Non-pigmented ciliary epithelial cell (primary cell): ENCODE measurements around the gene ECEL1.
"Not testable (repeated sequence)": the region's sequence is repeated elsewhere in the genome, so short reads cannot be mapped to it uniquely, and the experiment has no call there.

Experiments used
- DNase-seq: peaks from one replicate; pipeline ENCODE4 v3.0.0-alpha.2; 2010; ENCODE audit warnings: low read depth

Gene ECEL1

GRCh38 chr2:232441147-232441651 is 46.4 kb downstream of the ECEL1 start:
- no peak for DNase-seq

GRCh38 chr2:232440220-232441018 is 47.2 kb downstream of the ECEL1 start:
- peak; percentile 18 for DNase-seq

DNA sequence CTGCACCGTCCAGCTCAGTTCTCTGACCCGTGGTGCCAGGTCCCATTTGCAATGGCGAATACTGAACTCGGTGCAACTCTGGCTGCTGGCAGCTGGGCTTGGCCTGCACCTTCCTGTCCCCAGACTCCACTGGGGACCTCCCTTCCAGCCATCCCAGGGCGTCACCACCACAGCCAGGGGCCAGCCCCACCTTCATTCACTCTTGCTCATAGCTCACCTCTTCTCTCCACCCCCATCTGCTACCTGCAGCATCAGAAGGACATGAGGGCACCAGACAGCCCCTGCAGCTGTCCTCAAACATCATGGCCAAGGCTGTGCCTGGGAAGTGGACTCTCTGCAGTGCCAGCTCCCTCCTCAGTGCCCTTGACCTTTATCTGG is 47.9 kb downstream of the ECEL1 start:
- no peak for DNase-seq

DNA sequence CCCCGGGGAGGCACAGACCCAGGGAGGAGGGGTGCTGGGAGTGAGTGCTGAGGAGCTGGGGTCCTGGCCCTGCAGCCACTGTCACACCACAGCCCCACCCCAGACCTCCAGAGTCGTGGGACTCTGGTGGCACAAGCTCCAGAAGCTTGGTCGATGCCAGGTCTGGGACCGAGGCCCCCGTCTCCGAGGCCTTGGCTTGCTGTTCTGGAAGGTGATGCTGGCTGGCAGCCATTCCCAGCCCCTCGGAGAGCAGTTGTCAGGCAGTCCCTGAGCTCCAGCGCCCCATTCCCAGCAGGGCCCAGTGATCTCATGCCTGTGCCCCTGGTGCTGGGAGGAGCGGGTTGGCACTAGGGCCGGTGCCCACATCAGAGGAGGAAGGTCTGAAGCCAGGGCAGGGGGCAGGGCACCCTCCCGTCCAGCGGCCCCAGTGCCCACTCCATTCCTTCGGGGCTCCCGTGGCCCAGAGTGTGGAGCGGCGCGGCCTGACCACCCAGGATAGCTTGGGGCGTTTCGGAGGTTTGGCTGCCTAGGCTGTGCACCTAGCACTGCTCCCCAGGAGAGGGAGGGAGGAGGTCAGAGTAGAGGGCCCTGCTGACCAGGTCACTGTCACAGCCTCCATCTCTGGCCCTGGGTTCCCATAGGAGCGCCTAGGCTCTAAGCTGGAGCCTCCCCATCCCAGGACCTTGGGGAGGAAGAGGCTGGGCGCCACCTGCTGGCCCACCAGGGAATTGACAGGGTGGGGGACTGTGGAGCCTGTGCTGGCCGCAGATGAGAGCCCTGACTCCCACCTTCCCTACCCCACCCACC is 48.5 kb downstream of the ECEL1 start:
- no peak for DNase-seq

DNA sequence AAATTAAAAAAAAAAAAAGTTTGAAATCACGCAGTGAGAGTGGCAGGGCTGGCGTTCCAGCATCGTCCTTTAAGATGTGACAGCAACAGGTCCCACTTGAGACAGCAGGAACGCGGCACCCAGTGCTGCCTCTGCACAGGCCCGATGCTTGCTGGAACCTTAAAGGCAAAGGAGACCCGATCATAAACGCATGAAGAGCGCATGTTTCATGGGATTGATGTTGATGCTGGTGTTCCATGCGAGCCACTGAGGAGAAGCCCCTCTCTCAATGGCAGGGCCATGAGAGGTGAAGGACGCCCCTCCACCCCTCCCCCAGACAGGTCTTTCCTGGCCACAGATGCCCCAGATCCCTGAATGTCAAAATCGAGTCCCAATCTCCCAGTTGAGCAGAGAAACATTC is 49.5 kb downstream of the ECEL1 start:
- DNase-seq: no peak

- no peak for DNase-seq
Observed at GRCh38 chr2:232437195-232437571, 50.5 kb downstream of the ECEL1 start.

- DNase-seq: no peak
Observed at GRCh38 chr2:232436381-232437194, 51.0 kb downstream of the ECEL1 start.

GRCh38 chr2:232435805-232436204 is 51.8 kb downstream of the ECEL1 start:
- DNase-seq: no peak

DNA sequence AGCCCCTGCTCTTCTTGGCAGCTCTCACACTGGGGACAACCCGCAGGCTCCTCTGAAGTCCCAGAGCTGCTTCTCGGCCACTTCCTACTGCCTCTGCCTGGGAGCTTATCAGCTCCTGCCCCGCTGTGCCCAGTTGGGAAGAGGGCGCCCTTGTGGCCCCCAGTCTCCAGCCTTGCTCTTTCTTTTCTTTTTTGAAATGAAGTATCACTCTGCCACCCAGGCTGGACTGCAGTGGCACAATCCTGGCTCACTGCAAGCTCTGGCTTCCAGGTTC is 52.3 kb downstream of the ECEL1 start:
- DNase-seq: no peak

DNA sequence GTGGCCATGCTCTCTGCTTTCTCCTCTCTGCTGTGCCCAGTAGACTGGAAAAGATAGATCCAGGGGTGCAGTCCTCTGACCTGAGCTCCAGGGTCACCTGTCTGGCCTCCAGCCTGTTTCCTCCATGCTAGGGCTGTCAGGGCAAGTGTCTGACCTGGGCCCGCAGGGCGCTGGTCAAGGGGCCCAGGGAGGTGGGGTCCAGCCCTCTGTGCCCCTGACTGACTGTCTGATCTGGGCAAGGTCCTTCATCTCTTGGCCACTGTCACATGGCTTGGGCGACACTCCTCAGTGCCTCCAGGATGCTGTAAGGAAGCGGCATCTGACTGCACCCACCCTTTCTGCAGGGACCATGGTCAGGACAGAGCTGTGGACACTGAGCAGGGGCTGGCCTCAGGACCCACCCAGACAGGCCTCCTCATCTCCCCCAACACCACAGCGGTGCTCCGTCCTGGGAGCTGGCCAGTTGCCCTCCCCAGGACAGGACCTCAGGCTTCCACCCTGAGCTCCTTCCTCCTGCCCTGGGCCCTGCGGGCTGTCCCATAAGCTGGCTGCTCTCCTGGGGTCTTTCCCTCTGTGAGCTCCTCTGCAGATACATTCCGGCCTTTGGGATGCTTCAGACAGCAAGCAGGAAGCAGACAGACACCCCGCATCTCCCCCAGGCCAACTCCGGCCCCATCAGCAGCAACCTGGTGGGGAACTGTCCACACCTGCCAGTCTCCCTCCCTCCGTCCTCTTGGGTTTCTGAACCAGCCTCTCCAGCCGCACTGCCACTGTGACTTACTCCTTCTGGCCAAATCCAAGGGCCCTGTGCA is 52.9 kb downstream of the ECEL1 start:
- DNase-seq: no peak

DNA sequence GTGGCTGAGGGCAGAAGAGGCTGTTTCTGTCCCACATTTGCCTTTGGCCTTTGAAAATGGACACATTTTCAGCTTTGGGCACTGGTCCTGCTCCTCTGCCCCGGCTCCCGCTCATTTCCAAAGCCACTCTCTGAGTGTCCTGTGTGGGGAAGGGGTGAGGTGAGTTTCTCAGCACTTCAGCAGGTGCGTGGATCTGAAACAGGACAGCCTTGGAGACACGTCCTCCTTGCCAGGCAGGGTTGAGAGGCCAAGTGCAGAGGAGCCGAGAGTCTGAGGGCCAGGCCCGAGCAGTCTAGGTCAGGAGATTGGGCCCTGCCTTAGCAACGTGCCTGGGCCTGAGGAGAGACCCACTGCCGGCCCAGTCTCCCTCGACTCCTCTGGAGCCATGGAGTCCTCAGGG is 53.5 kb downstream of the ECEL1 start:
- DNase-seq: no peak

DNA sequence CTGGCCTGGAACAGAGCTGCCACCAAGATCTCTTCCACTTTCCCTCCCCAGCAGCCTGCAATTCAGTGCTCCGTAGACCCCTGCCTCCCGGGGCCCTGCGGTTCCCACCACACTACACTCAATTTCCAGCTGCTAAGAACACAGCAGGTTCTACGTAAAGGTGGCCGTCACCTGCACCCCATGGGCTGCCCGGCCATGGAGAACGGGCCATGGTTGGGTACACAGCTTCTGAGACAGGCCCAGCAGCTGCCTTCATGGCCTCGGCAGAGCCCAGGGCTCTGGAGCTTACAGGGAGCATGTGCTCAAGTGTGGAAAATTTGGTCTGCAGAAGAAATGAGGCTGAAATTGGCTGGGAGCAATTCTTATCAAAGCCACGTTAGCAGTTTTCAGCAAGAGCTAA is 54.0 kb downstream of the ECEL1 start:
- not testable (repeated sequence) for DNase-seq

DNA sequence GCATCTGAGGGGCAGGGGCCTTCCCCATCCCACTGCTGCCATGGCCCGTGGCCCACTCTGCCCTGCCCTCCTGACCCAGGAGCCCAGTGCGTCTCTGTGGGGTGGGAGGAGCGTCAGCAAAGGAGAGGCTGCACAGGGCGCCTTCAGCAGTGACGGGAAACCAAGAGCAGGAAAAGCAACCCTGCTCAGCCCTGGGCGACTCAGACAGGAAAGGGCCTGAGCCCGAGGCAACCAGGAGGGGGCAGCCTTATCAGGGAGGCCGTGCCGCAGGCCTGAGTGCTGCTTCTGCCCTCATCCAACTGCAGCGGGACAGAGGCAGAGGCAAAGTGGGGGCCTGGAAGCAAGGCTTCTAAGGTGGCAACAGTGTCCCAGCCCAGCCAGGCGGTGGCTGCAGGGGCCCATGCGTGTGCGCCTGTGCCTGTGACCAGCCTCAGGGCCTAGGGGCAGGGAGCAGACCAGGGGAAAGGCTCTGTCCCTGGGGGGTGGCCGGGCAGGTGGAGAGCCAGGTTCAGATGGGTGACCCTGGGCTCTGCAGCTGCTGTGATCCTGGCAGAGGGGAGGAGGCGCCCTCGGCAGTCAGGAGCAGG is 54.9 kb downstream of the ECEL1 start:
- DNase-seq: no peak

DNA sequence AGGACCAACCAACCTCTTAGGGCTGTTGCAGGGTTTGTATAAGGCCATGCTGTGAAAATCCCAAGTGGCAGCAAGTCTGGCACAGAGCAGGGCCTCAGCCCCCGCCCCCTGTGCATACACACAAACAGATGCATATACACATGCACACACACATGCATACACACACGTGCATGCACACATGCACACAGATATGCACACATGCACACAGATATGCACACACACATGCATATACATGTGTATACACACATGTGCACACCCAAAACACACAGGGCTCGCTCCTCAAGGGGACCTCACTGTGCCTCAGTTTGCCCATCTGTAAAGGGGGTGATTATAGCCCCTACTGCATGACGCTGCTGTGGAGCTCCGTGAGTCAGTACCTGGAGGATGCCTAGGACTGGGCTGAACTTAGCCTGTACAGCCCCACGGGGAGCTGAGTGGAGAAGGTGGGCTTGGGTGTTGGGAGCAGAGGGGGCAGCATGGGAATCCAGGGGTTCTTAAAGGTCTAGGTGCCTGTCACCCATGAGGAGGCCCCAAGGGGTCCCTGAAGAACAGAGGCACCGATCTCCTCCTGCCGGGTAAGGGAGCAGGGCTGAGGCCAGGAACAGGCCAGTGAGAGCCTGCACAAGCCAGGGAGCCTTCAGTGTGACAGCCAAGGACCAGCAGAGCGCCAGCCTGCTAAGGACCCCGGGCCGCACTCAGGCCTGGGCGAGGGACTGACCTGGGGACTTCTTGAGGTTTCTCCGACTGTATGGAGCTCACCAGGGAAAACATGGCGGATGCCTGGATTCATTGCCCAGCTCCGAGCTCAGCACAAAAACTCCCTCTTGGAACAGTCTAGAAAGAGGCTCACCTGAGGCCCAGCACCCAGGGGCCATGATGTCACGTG is 55.7 kb downstream of the ECEL1 start:
- no peak for DNase-seq
